ENCODE measurements around the gene MAPKAP1.

GRCh38 chr9:125591245-125591644 is 115.8 kb downstream of the MAPKAP1 start:
- TF ChIP-seq CTCF (IDR thresholded peaks at IDR 0.05) (no peak), POLR2AphosphoS5 (IDR thresholded peaks at IDR 0.05; ENCODE audit: insufficient read depth in 1 of 2, low read depth in 1 of 2) (no peak), POLR2A (IDR thresholded peaks at IDR 0.05) (no peak)

Data from vagina (tissue), 2 donors.